Activated T-cell treated with anti-CD3 and anti-CD28 coated beads, Interleukin-2, amount 50 U/mL, for 4 hours (primary cell): ENCODE results near the gene KREMEN1. TPM values are rescaled to one million over a fixed set of nuclear protein-coding genes. Genes with fewer than 3 reads are reported as not detected.
"Not testable (repeated sequence)": the region's sequence is repeated elsewhere in the genome, so short reads cannot be mapped to it uniquely, and the experiment has no call there.

Experiments
- ATAC-seq, 2 donors: fragments of 200-7000 bp; cut with Tn5 transposase; one replicate each; pipeline ENCODE4 v1.10.0; 2021
- DNase-seq: peaks from one replicate; pipeline ENCODE4 v3.0.0-alpha.2; 2020
- H3K27me3 Mint-ChIP-seq: one replicate; pipeline ENCODE4 v1.8.0; 2021; ENCODE audit warnings: low read depth, mixed read lengths
- H3K36me3 Mint-ChIP-seq: one replicate; pipeline ENCODE4 v1.8.0; 2022; ENCODE audit warnings: mixed read lengths; ENCODE audit not compliant: insufficient read depth
- H3K4me1 Mint-ChIP-seq: one replicate; pipeline ENCODE4 v1.8.0; 2021; ENCODE audit warnings: low read depth, mixed read lengths
- H3K4me3 Mint-ChIP-seq: one replicate; pipeline ENCODE4 v1.8.0; 2021; ENCODE audit warnings: mild to moderate bottlenecking, moderate library complexity, mixed read lengths
- H3K9me3 Mint-ChIP-seq: one replicate; pipeline ENCODE4 v1.8.0; 2021; ENCODE audit warnings: mixed read lengths
- total RNA-seq, 3 donors: library from RNA; stranded (reverse); gene quantifications; one replicate each; pipeline ENCODE4 v1.2.1, GENCODE V29; 2021

The KREMEN1 gene
- total RNA-seq, 3 donors from 2014 or later, result 0.03 to 0.33 (median 0.03) TPM

DNA sequence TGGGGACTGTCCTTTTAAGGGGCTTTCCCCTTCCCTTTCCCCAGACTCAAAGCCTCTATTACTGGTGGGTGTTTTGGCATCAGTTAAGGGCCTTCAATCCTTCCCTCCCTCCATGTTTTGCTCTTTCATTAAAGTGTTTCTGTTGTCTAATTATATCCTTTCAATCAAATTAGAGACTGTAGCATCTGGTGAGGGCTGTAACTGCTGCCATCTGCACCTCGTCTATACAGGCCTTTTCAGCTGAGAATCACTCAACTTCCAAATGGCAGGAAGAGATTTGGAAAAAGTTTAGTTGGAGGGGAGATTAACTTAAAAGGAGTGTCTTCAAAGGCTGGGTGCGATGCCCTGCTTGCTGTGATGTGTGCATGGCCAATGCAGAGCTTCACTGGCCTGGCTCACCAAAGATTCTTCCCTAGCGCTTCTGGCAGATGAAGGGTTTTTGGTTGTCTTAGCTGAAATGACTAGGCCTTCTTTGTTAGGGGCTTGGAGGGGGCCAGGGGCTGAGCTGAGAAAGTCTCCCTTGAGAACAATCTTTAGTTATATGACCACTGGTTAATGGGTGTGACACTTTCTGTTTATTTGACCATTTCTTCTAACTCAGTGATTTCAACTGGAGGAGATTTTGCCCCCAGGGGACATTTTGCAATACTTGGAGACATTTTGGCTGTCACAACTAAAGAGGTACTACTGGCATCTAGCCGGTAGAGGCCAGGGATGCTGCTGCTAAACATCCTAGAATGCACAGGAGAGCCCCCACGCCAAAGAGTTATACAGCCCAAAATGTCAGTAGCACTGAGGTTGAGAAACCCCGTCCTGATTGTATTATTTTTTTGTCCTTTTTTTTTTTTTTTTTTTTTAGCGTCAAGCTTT lies 7.5 kb downstream of the KREMEN1 start:
- ATAC-seq (no peak), DNase-seq (no peak)
- H3K4me3 Mint-ChIP-seq, result no peak overlapping the region
- no peaks in the 10 kb centered on the region for H3K9me3 Mint-ChIP-seq
- H3K4me1 Mint-ChIP-seq, result no peaks in the 10 kb centered on the region
- peaks cover 28% of the 10 kb centered on the region for H3K27me3 Mint-ChIP-seq
- H3K36me3 Mint-ChIP-seq, result peaks cover 2% of the 10 kb centered on the region

- ATAC-seq, result no peak
- H3K4me1 Mint-ChIP-seq, result no peaks in the 10 kb centered on the region
- H3K36me3 Mint-ChIP-seq, result no peaks in the 10 kb centered on the region
- H3K27me3 Mint-ChIP-seq, result peaks cover 16% of the 10 kb centered on the region
- DNase-seq, result no peak
- H3K9me3 Mint-ChIP-seq, result no peaks in the 10 kb centered on the region
- H3K4me3 Mint-ChIP-seq, result no peak overlapping the region
These were observed 8.8 kb downstream of the KREMEN1 start for GRCh38 chr22:29081517-29082236.

DNA sequence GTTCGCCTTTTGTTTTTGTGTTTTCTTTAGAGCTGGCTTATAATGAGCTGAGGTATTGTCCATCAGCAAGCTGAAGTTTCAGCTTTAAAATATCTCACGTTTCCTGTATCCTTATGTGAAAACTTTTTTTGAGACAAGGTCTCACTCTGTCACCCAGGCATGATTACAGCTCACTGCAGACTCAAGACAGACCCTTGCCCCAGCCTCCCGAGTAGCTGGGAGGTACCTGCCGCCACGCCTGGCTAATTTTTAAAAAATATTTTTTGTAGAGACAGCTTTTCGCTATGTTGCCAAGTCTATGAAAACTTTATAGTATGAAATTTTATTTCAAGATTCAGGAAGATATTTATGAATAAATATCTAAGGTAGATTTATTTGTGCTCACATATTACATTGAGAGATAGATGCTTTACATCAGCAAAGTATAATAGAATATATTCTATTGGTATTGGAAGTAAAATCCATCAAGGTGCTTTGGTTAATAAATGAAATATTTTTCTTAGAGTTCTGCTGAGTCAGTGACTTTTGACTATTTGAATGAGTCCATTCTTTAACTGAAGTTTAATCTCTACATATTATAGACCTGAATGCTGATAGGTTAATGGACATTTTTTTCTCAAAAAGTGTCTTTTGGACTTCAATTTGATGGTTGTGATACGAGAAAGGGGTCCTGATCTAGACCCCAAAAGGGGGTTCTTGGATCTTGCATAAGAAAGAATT lies 10.2 kb downstream of the KREMEN1 start:
- no peaks in the 10 kb centered on the region for H3K36me3 Mint-ChIP-seq
- H3K27me3 Mint-ChIP-seq, result peaks cover 15% of the 10 kb centered on the region
- H3K4me1 Mint-ChIP-seq, result no peaks in the 10 kb centered on the region
- no peaks in the 10 kb centered on the region for H3K9me3 Mint-ChIP-seq
- no peak for DNase-seq
- H3K4me3 Mint-ChIP-seq, result no peak overlapping the region
- no peak for ATAC-seq

GRCh38 chr22:29083576-29083932 lies 10.7 kb downstream of the KREMEN1 start:
- not testable (repeated sequence) for ATAC-seq, H3K36me3 Mint-ChIP-seq, DNase-seq, H3K9me3 Mint-ChIP-seq, H3K4me3 Mint-ChIP-seq, H3K4me1 Mint-ChIP-seq
- H3K27me3 Mint-ChIP-seq, result peaks cover 12% of the 10 kb centered on the region

GRCh38 chr22:29083933-29084591 lies 11.2 kb downstream of the KREMEN1 start:
- no peak overlapping the region for H3K4me3 Mint-ChIP-seq
- no peaks in the 10 kb centered on the region for H3K9me3 Mint-ChIP-seq
- DNase-seq (no peak), ATAC-seq (no peak)
- H3K36me3 Mint-ChIP-seq, result no peaks in the 10 kb centered on the region
- H3K4me1 Mint-ChIP-seq, result no peaks in the 10 kb centered on the region
- H3K27me3 Mint-ChIP-seq, result peaks cover 17% of the 10 kb centered on the region

DNA sequence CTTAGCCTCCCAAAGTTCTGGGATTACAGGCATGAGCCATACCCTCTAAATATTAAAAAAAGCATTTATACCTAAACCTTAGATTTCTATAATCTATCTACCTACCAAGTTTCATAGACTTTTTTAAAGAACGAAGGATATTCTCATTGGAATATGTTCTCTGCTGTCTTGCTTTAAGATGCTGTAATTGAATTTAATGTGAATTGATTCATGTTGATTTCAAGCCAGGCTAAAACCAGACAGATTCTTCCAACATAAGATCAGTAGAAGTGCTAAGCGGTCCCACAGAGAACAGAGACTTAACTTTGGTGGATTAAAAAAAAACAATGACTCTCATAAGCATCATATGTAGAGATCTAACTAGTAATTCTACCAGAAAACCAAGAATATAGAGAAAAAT lies 14.2 kb downstream of the KREMEN1 start:
- Mint-ChIP-seq H3K36me3 (no peaks in the 10 kb centered on the region), H3K4me1 (no peaks in the 10 kb centered on the region), H3K9me3 (no peaks in the 10 kb centered on the region), H3K27me3 (peaks cover 19% of the 10 kb centered on the region), H3K4me3 (no peak overlapping the region)
- ATAC-seq, result no peak
- no peak for DNase-seq

GRCh38 chr22:29088809-29089208 lies 16.0 kb downstream of the KREMEN1 start:
- H3K9me3 Mint-ChIP-seq, result no peaks in the 10 kb centered on the region
- no peak for ATAC-seq
- no peak for DNase-seq
- no peaks in the 10 kb centered on the region for H3K4me1 Mint-ChIP-seq
- H3K4me3 Mint-ChIP-seq, result no peak overlapping the region
- no peaks in the 10 kb centered on the region for H3K36me3 Mint-ChIP-seq
- peaks cover 20% of the 10 kb centered on the region for H3K27me3 Mint-ChIP-seq

DNA sequence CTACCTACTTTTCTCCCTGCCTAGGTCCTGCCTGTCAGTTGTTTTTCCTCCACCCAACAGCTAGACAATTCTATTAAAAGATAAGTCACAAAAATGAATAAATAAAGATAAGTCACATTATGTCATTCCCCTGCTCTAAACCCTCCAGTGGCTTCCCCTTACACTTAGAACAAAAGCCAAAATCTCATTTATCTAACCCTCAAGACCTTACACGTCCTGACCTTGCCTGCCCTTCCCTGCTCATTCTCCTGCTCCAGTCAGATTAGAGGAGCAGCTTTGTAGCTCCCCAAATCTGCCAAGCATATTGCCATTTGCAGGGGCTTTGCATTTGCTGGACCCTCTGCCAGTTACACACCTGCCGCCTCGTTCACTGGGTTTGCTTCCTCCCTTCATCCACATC lies 16.7 kb downstream of the KREMEN1 start:
- Mint-ChIP-seq H3K4me1 (no peaks in the 10 kb centered on the region), H3K27me3 (peaks cover 20% of the 10 kb centered on the region), H3K9me3 (no peaks in the 10 kb centered on the region), H3K36me3 (no peaks in the 10 kb centered on the region), H3K4me3 (no peak overlapping the region)
- DNase-seq (no peak), ATAC-seq (no peak)

DNA sequence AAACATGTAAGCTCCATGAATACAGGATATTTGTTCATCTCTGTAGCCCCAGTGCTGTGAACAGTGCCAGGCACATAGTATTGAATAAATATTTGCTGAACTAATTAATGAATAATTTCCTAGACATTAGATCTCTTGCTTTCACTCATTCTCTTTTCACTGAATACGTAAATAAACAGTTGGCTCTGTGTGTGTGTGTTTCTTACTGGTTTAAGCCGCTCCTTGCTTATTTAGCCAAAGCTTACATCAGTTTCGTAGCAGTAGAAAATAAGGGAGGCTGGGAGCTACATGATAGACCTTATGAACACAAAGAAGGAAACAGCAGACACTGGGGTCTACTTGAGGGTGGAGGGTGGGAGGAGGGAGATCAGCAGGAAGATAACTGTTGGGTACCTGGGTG lies 17.2 kb downstream of the KREMEN1 start:
- Mint-ChIP-seq H3K4me1 (no peaks in the 10 kb centered on the region), H3K27me3 (peaks cover 20% of the 10 kb centered on the region), H3K9me3 (no peaks in the 10 kb centered on the region), H3K4me3 (no peak overlapping the region), H3K36me3 (no peaks in the 10 kb centered on the region)
- ATAC-seq, result no peak
- DNase-seq, result no peak

DNA sequence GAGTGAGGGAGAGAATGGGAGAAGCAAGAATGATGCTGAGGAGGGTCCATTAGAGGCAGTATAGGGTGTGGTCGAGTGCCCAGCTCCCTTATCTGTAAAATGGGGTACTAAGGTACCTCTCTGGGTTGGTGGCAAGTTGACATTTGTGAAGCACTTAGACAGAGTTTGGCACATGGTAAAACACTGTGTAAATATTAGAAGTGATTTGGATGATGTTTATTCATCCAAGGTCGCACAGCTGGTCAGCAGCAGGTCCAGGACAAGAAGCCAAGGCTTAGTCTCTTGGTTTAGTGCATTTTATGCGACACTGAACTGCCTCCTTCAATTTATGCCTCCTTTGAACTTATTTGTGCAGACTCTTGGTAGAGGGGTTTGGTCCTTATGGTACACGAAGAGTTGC lies 19.4 kb downstream of the KREMEN1 start:
- no peak overlapping the region for H3K4me3 Mint-ChIP-seq
- no peak for DNase-seq
- peaks cover 18% of the 10 kb centered on the region for H3K27me3 Mint-ChIP-seq
- no peak for ATAC-seq
- H3K4me1 Mint-ChIP-seq, result no peaks in the 10 kb centered on the region
- H3K36me3 Mint-ChIP-seq, result no peaks in the 10 kb centered on the region
- no peaks in the 10 kb centered on the region for H3K9me3 Mint-ChIP-seq

DNA sequence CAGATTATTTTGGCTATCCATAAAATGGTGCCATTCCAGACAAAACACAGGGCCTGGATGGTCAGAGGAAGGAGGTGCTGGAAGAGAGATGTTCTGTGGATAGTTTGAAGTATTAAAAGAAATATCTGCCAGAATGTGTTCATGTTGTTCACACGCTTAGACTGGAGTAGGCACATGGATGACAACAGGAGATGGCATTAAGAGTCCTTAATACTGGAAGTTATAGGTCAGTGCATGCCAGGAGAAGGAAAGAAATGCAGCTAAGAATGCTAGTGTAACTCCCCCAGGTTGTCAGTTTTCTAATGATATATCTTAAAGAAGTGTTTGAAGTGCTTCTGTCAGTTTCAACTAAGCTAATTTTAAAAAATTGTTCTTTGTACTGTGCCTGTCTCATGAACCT lies 20.2 kb downstream of the KREMEN1 start:
- Mint-ChIP-seq H3K27me3 (peaks cover 18% of the 10 kb centered on the region), H3K4me1 (no peaks in the 10 kb centered on the region), H3K9me3 (no peaks in the 10 kb centered on the region), H3K36me3 (no peaks in the 10 kb centered on the region), H3K4me3 (no peak overlapping the region)
- ATAC-seq (no peak), DNase-seq (no peak)

DNA sequence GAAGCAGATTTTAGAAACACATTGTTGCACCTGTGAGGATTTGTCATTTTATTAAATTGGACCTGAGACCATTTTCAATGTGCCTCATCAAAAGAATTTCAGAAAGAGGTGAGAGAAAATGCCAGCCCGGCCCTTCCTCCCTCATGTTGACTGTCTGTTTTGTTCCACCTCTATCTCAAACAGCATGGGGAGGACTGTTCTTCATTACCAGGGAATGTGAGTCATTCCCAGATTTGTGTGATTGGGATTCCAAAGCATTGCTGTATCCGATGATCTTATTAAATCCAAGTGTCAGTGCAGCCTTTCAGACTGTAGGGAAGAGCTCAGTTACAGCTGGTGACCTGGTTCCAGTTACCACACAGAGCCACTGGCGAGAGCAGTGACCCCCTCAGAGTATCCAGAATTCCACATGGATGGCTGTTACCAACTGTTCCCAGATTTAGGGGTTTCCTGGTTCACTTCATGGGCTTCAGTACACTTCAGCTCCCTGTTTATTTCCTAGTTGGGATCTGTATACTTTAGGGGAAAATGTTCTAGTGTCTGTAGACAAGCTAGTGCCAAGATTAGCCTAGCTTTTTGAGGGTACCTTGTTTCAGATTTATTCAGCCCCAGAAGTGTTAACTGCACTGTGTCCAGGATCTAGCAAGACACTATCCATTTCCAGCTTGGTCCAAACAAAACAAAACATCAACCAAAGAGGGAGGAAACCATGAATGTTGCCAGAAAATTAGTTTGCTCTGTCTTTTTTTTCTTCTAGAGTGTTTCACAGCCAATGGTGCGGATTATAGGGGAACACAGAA lies 20.9 kb downstream of the KREMEN1 start:
- Mint-ChIP-seq H3K36me3 (no peaks in the 10 kb centered on the region), H3K4me1 (no peaks in the 10 kb centered on the region), H3K27me3 (peaks cover 16% of the 10 kb centered on the region), H3K9me3 (no peaks in the 10 kb centered on the region), H3K4me3 (no peak overlapping the region)
- DNase-seq (no peak), ATAC-seq (no peak)

DNA sequence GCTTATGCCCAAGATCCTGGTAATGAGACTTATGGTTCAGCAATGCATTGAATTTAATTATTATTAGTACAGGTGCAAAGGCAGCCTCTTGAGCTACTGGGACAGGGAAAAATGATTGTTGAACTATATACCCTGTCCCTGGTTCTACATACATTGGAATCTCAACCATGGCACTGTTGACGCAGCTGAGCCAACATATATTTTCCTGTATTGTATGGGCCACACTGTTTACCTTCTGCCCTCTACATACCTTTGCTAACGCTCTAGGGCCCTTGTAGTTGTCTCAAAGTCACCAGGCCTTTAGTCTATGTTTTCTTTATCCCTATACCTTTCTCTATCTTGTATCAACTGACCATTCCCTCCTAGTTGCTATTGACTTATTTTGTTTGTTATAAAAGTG lies 22.6 kb downstream of the KREMEN1 start:
- DNase-seq, result no peak
- ATAC-seq, result no peak
- no peaks in the 10 kb centered on the region for H3K4me1 Mint-ChIP-seq
- no peaks in the 10 kb centered on the region for H3K36me3 Mint-ChIP-seq
- no peaks in the 10 kb centered on the region for H3K9me3 Mint-ChIP-seq
- no peak overlapping the region for H3K4me3 Mint-ChIP-seq
- peaks cover 10% of the 10 kb centered on the region for H3K27me3 Mint-ChIP-seq
